Panc1 (cell line): Measurements from ENCODE around the gene MAP6. TPM values are rescaled to one million over a fixed set of nuclear protein-coding genes. Genes with fewer than 3 reads are reported as not detected.

Experiments
- ATAC-seq: fragments of 200-7000 bp; cut with Tn5 transposase; 2 replicates; pipeline ENCODE4 v1.9.1; 2020; ENCODE audit warnings: mild to moderate bottlenecking, moderate library complexity
- BruUV-seq: library from RNA; stranded (reverse); fragments of 400-500 nt; replicated peaks from 2 replicates; lab custom pipeline; 2021; lab: Mats Ljungman, UMichigan
- CTCF ChIA-PET: fragments of 300-600 bp; sonication (Branson Sonifier 250); formaldehyde crosslinking; loops from one replicate; lab custom pipeline; 2022; ENCODE audit warnings: antibody characterized with exemption; lab: Charles Lee
- POLR2A ChIA-PET: fragments of 300-600 bp; sonication (Branson Sonifier 250); formaldehyde crosslinking; loops from one replicate; lab custom pipeline; 2022; ENCODE audit warnings: antibody characterized with exemption; lab: Charles Lee
- DNase-seq: peaks from one replicate; pipeline ENCODE4 v3.0.0-alpha.2; 2010; ENCODE audit warnings: low read depth, low spot score
- H3K27ac ChIP-seq: 2 replicates; pipeline ENCODE4 v1.5.1; 2011; ENCODE audit warnings: mild to moderate bottlenecking, low read length, inconsistent platforms
- H3K27me3 ChIP-seq: fragments of 200-500 bp; sonication (Bioruptor generic); 2 replicates; pipeline ENCODE4 v1.6.0; 2014; ENCODE audit warnings: low read length, inconsistent platforms; ENCODE audit not compliant: control insufficient read depth, insufficient read depth
- H3K36me3 ChIP-seq: fragments of 200-500 bp; sonication (Bioruptor generic); 2 replicates; pipeline ENCODE4 v1.5.1; 2014; ENCODE audit warnings: inconsistent platforms, mild to moderate bottlenecking, low read length, moderate library complexity; ENCODE audit not compliant: control insufficient read depth, insufficient read depth
- H3K4me1 ChIP-seq: 2 replicates; pipeline ENCODE4 v1.5.1; 2011; ENCODE audit warnings: inconsistent platforms, mild to moderate bottlenecking, low read length, moderate library complexity; ENCODE audit not compliant: control insufficient read depth, insufficient read depth
- H3K4me3 ChIP-seq, 2 experiments: 2 replicates each; pipeline ENCODE4 v1.5.1; 2011 to 2012; ENCODE audit warnings: low read depth in 2 of 2, low read length in 2 of 2, mild to moderate bottlenecking in 2 of 2, inconsistent platforms in 1 of 2, moderate library complexity in 1 of 2
- H3K9me3 ChIP-seq: fragments of 200-500 bp; sonication (Bioruptor generic); 2 replicates; pipeline ENCODE4 v1.5.1; 2014; ENCODE audit warnings: low read depth, mild to moderate bottlenecking, inconsistent platforms, low read length, moderate library complexity; ENCODE audit not compliant: control insufficient read depth, insufficient read depth
- POLR2AphosphoS5 ChIP-seq: IDR thresholded peaks from 2 replicates; pipeline ENCODE4 v1.6.1; 2012; ENCODE audit warnings: mild to moderate bottlenecking, low read depth, low read length, moderate library complexity
- REST ChIP-seq, 2 experiments: IDR thresholded peaks; 2 replicates each; pipeline ENCODE4 v1.6.1; 2011 to 2012; ENCODE audit warnings: low read depth in 2 of 2, control low read depth in 1 of 2, low read length in 1 of 2, mild to moderate bottlenecking in 1 of 2, moderate library complexity in 1 of 2; ENCODE audit not compliant: insufficient read depth in 1 of 2
- SIN3A ChIP-seq: IDR thresholded peaks from 2 replicates; pipeline ENCODE4 v1.6.1; 2012; ENCODE audit warnings: low read depth, mild to moderate bottlenecking, low read length, moderate library complexity, borderline replicate concordance; ENCODE audit not compliant: insufficient read depth
- TCF7L2 ChIP-seq: IDR thresholded peaks from 2 replicates; pipeline ENCODE4 v1.6.1; 2011; ENCODE audit warnings: mild to moderate bottlenecking, low read depth, low read length, inconsistent platforms
- in situ Hi-C: cut with HindIII; loops from 2 replicates; pipeline ENCODE4 v1.10.0; 2016; ENCODE audit warnings: low sequenced_read_pairs, low pct_unique_long_range_greater_than_20kb
- intact Hi-C: fragments of 100-400 bp; cut with micrococcal nuclease; formaldehyde crosslinking; loops from one replicate; pipeline ENCODE4 v1.10.0; 2022; ENCODE audit not compliant: unreplicated experiment
- total RNA-seq: library from RNA; stranded (reverse); gene quantifications from one replicate; pipeline ENCODE4 v1.2.1, GENCODE V29; 2021; ENCODE audit not compliant: unreplicated experiment
- TF ChIP-seq, protein P1 (sequence below): fragments of 450-650 bp; IDR thresholded peaks from 2 replicates; pipeline ENCODE4 v1.5.1; 2017; ENCODE audit warnings: mild to moderate bottlenecking

The MAP6 gene
- total RNA-seq, 1 experiment from 2014 or later, result 0.21 TPM

DNA sequence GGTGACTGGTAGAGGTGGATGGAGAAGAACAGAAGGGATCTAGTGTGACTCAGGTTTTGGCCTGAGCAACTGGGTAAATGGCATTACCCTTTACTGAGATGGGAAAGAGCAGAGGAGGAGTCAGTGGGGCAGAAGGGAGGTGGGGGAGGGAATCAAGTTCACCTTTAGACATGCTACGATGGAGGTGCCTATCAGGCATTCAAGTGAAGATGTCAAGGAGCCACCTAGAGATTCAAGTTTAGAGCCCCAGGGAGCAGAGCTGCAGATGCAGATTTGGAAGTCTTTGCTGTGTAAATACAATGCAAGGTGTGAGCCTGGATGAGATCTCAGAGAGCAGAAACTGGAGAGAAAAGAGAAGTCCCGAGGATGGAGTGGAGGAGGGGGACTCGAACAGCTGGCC lies 47.8 kb upstream of the MAP6 start:
- Histone ChIP-seq H3K4me3 (no peak overlapping the region), H3K27me3 (no peaks in the 10 kb centered on the region), H3K9me3 (no peaks in the 10 kb centered on the region), H3K4me1 (no peaks in the 10 kb centered on the region), H3K36me3 (no peaks in the 10 kb centered on the region), H3K27ac (no peak overlapping the region)
- in situ Hi-C loops, result no loop called here
- ATAC-seq (no peak), DNase-seq (no peak)
- POLR2A ChIA-PET, result no interaction called here
- no TSS peak for BruUV-seq
- TF ChIP-seq TCF7L2, result no peak
- TF ChIP-seq REST (IDR thresholded peaks at IDR 0.05; ENCODE audit: insufficient read depth in 1 of 2, low read depth in 2 of 2, low read length in 1 of 2), result no peak
- no peak for TF ChIP-seq POLR2AphosphoS5
- TF ChIP-seq, protein P1, sequence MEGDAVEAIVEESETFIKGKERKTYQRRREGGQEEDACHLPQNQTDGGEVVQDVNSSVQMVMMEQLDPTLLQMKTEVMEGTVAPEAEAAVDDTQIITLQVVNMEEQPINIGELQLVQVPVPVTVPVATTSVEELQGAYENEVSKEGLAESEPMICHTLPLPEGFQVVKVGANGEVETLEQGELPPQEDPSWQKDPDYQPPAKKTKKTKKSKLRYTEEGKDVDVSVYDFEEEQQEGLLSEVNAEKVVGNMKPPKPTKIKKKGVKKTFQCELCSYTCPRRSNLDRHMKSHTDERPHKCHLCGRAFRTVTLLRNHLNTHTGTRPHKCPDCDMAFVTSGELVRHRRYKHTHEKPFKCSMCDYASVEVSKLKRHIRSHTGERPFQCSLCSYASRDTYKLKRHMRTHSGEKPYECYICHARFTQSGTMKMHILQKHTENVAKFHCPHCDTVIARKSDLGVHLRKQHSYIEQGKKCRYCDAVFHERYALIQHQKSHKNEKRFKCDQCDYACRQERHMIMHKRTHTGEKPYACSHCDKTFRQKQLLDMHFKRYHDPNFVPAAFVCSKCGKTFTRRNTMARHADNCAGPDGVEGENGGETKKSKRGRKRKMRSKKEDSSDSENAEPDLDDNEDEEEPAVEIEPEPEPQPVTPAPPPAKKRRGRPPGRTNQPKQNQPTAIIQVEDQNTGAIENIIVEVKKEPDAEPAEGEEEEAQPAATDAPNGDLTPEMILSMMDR, result no peak
- TF ChIP-seq SIN3A, result no peak
- intact Hi-C loops, result no loop called here
- CTCF ChIA-PET, result no interaction called here

DNA sequence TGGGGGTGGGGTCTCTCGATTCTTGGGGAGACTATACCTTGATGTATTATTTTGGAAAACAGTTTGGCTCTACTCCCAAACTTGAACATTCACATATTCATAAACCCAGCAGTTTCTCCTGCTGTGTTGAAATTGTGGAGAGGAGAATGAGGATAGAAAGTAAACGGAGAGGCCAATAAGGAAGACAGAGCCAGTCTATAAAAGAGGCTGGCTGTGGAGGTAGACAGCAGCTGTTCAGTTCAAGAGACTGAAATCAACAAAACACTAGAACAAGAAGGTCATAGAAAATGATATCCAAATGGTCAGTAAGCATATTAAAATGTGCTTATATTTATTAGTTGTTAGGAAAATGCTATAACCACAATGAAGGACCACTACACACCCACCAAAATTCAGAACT lies 46.9 kb upstream of the MAP6 start:
- BruUV-seq, result no TSS peak
- Histone ChIP-seq H3K4me1 (no peaks in the 10 kb centered on the region), H3K9me3 (no peaks in the 10 kb centered on the region), H3K4me3 (no peak overlapping the region), H3K27ac (no peak overlapping the region), H3K27me3 (no peaks in the 10 kb centered on the region), H3K36me3 (no peaks in the 10 kb centered on the region)
- CTCF ChIA-PET, result interaction anchor here (1.3 kb wide), 1 partner anchor 10 kb away, joined by 4 read pairs; no protein-coding TSS in a partner anchor
- POLR2A ChIA-PET, result interaction anchor here (0.7 kb wide), 1 partner anchor 166 kb away, joined by 3 read pairs; no protein-coding TSS in a partner anchor
- intact Hi-C loops (no loop called here), in situ Hi-C loops (no loop called here)
- TF ChIP-seq SIN3A, result no peak
- TF ChIP-seq POLR2AphosphoS5, result no peak
- TF ChIP-seq TCF7L2, result no peak
- TF ChIP-seq, protein P1, result no peak
- no peak for TF ChIP-seq REST (IDR thresholded peaks at IDR 0.05; ENCODE audit: insufficient read depth in 1 of 2, low read depth in 2 of 2, low read length in 1 of 2)
- no peak for DNase-seq
- ATAC-seq, result no peak
